Measurements from ENCODE around the gene CXCL11.

DNA sequence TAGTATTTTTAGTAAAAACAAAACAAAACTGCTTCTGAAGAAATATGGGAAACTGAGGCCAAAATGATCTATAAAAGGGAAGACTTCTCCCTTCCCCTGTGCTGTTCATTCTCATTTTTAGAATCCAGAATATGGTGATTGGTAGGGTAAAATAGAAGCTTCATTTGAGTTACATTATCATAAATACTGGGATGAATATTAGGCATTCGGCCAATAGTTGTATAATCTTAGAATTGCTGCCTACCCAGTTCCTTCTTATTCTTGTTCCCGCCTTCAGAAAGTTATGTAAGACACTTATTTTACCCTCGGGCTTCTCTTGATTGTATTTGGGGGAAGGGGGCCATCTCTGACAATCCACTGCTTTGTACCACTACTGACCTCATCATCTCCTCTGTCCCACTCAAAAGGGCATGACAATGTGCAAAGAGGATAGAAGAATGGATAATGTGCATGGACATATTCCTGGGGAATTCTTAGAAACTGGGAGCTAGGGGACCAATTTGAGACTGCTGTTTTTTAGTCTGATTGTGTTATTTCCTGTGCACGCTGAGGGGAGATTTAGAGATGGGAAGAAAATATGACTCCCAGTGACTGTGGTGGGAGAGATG lies 39.2 kb upstream of the CXCL11 start:
- TF ChIP-seq, protein P1, sequence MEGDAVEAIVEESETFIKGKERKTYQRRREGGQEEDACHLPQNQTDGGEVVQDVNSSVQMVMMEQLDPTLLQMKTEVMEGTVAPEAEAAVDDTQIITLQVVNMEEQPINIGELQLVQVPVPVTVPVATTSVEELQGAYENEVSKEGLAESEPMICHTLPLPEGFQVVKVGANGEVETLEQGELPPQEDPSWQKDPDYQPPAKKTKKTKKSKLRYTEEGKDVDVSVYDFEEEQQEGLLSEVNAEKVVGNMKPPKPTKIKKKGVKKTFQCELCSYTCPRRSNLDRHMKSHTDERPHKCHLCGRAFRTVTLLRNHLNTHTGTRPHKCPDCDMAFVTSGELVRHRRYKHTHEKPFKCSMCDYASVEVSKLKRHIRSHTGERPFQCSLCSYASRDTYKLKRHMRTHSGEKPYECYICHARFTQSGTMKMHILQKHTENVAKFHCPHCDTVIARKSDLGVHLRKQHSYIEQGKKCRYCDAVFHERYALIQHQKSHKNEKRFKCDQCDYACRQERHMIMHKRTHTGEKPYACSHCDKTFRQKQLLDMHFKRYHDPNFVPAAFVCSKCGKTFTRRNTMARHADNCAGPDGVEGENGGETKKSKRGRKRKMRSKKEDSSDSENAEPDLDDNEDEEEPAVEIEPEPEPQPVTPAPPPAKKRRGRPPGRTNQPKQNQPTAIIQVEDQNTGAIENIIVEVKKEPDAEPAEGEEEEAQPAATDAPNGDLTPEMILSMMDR (IDR thresholded peaks at IDR 0.05) = no peak
- no peak for TF ChIP-seq ZFX (IDR thresholded peaks at IDR 0.05; ENCODE audit: borderline replicate concordance)
